IMR-90 (cell line): ENCODE measurements around the gene MCTP2. TPM values are rescaled to one million over a fixed set of nuclear protein-coding genes. Genes with fewer than 3 reads are reported as not detected.

Source experiments
- ATAC-seq: fragments of 200-7000 bp; cut with Tn5 transposase; 2 replicates; pipeline ENCODE4 v1.9.1; 2020; ENCODE audit warnings: low read depth, mild to moderate bottlenecking, moderate library complexity
- BruUV-seq: library from RNA; stranded (reverse); fragments of 400-500 nt; replicated peaks from 2 replicates; lab custom pipeline; 2021; lab: Mats Ljungman, UMichigan
- CTCF ChIA-PET: fragments of 300-600 bp; formaldehyde crosslinking; extraction: SDS; loops from one replicate; lab custom pipeline; 2021; ENCODE audit warnings: antibody characterized with exemption; lab: Yijun Ruan, JAX
- POLR2A ChIA-PET: fragments of 300-600 bp; sonication (Branson Sonifier 250); formaldehyde crosslinking; loops from one replicate; lab custom pipeline; 2022; ENCODE audit warnings: antibody characterized with exemption; ENCODE audit not compliant: unreplicated experiment; lab: Charles Lee
- DNase-seq: peaks from one replicate; pipeline ENCODE4 v3.0.0; 2013
- H2AFZ ChIP-seq: replicated peaks from 2 replicates; pipeline ENCODE3; 2013; ENCODE audit warnings: low read length, mild to moderate bottlenecking; ENCODE audit not compliant: poor library complexity
- H2AK5ac ChIP-seq: 2 replicates; pipeline ENCODE4 v1.6.1; 2013; ENCODE audit warnings: low read depth, low read length, inconsistent platforms
- H2AK9ac ChIP-seq: replicated peaks from 2 replicates; pipeline ENCODE3; 2013; ENCODE audit warnings: mild to moderate bottlenecking, low read depth, low read length, moderate library complexity; ENCODE audit not compliant: poor library complexity
- H2BK120ac ChIP-seq: 2 replicates; pipeline ENCODE4 v1.6.1; 2013; ENCODE audit warnings: low read depth, low read length, inconsistent platforms
- H2BK15ac ChIP-seq: 3 replicates; pipeline ENCODE4 v1.6.1; 2013; ENCODE audit warnings: low read depth, low read length, inconsistent platforms
- H2BK20ac ChIP-seq: 2 replicates; pipeline ENCODE4 v1.6.1; 2013; ENCODE audit warnings: low read depth, mild to moderate bottlenecking, inconsistent platforms, low read length, moderate library complexity
- H2BK5ac ChIP-seq: 2 replicates; pipeline ENCODE4 v1.6.1; 2013; ENCODE audit warnings: mild to moderate bottlenecking, low read depth, low read length, inconsistent platforms; ENCODE audit not compliant: poor library complexity, severe bottlenecking
- H3K14ac ChIP-seq: replicated peaks from 2 replicates; pipeline ENCODE4 v1.6.1; 2013; ENCODE audit warnings: low read depth, low read length, inconsistent platforms
- H3K18ac ChIP-seq: 2 replicates; pipeline ENCODE4 v1.6.1; 2013; ENCODE audit warnings: low read depth, low read length, control low read depth
- H3K23ac ChIP-seq: 2 replicates; pipeline ENCODE4 v1.6.1; 2013; ENCODE audit warnings: low read depth, low read length, inconsistent platforms
- H3K27ac ChIP-seq: 2 replicates; pipeline ENCODE4 v1.5.1; 2013; ENCODE audit warnings: mild to moderate bottlenecking, control low read depth, low read length; ENCODE audit not compliant: insufficient read depth
- H3K27me3 ChIP-seq: 2 replicates; pipeline ENCODE4 v1.6.1; 2013; ENCODE audit warnings: low read length; ENCODE audit not compliant: control insufficient read depth, insufficient read depth
- H3K36me3 ChIP-seq: 2 replicates; pipeline ENCODE4 v1.6.1; 2013; ENCODE audit warnings: low read length, mixed read lengths; ENCODE audit not compliant: control insufficient read depth, insufficient read depth
- H3K4ac ChIP-seq: 2 replicates; pipeline ENCODE4 v1.6.1; 2013; ENCODE audit warnings: low read depth, low read length, inconsistent platforms
- H3K4me1 ChIP-seq: 2 replicates; pipeline ENCODE4 v1.6.1; 2013; ENCODE audit warnings: low read length, mixed read lengths; ENCODE audit not compliant: control insufficient read depth, insufficient read depth
- H3K4me2 ChIP-seq: 2 replicates; pipeline ENCODE4 v1.6.1; 2013; ENCODE audit warnings: low read depth, mild to moderate bottlenecking, control low read depth, low read length, moderate library complexity
- H3K4me3 ChIP-seq: 2 replicates; pipeline ENCODE4 v1.5.1; 2013; ENCODE audit warnings: low read depth, mild to moderate bottlenecking, control low read depth, low read length, moderate library complexity; ENCODE audit not compliant: insufficient read depth
- H3K56ac ChIP-seq: 2 replicates; pipeline ENCODE4 v1.6.1; 2013; ENCODE audit warnings: low read length, inconsistent platforms; ENCODE audit not compliant: insufficient read depth; ENCODE audit errors: extremely low read depth
- H3K79me1 ChIP-seq, 2 experiments: 2 replicates each; pipeline ENCODE4 v1.6.1; 2013; ENCODE audit warnings: low read length in 2 of 2, inconsistent platforms in 1 of 2, low read depth in 1 of 2
- H3K9ac ChIP-seq: 2 replicates; pipeline ENCODE4 v1.6.1; 2013; ENCODE audit warnings: low read depth, low read length, control low read depth
- H3K9me1 ChIP-seq: 2 replicates; pipeline ENCODE4 v1.6.1; 2013; ENCODE audit warnings: low read length, inconsistent platforms; ENCODE audit not compliant: insufficient read depth
- H3K9me3 ChIP-seq: 2 replicates; pipeline ENCODE4 v1.6.1; 2013; ENCODE audit warnings: low read length; ENCODE audit not compliant: control insufficient read depth, insufficient read depth
- H4K20me1 ChIP-seq: 2 replicates; pipeline ENCODE4 v1.6.1; 2013; ENCODE audit warnings: low read length, inconsistent platforms; ENCODE audit not compliant: insufficient read depth
- H4K5ac ChIP-seq: 2 replicates; pipeline ENCODE4 v1.6.1; 2013; ENCODE audit warnings: mild to moderate bottlenecking, low read depth, low read length, control low read depth
- H4K8ac ChIP-seq, 2 experiments: 2 replicates each; pipeline ENCODE4 v1.6.1; 2013; ENCODE audit warnings: low read depth in 2 of 2, low read length in 2 of 2, control low read depth in 1 of 2, inconsistent platforms in 1 of 2
- H4K91ac ChIP-seq: 2 replicates; pipeline ENCODE4 v1.6.1; 2013; ENCODE audit warnings: low read depth, low read length, inconsistent platforms; ENCODE audit not compliant: insufficient read depth
- NFE2L2 ChIP-seq: fragments of 150-350 bp; IDR thresholded peaks from 2 replicates; pipeline ENCODE4 v1.6.1; 2016; ENCODE audit warnings: low read depth, mild to moderate bottlenecking, low read length
- WGBS, 2 experiments: methylation state at CpG; one replicate each; pipeline versions ENCODE4 v1.1.5 to v1.1.7; 2013; ENCODE audit warnings: missing lambda C conversion rate in 2 of 2; ENCODE audit not compliant: insufficient read length in 1 of 2; ENCODE audit errors: extremely low coverage in 2 of 2; 5-methylcytosine and 5-hydroxymethylcytosine counted together
- dilution Hi-C: fragments of 300-500 bp; cut with HindIII; formaldehyde crosslinking; loops from one replicate; pipeline ENCODE4 v1.14.3; 2018; ENCODE audit warnings: low sequenced_read_pairs; ENCODE audit not compliant: unreplicated experiment
- in situ Hi-C: fragments of 300-500 bp; cut with MboI; formaldehyde crosslinking; loops from 3 replicates; pipeline ENCODE4 v1.14.3; 2019; ENCODE audit warnings: low sequenced_read_pairs, inconsistent platforms, mixed read lengths
- intact Hi-C: fragments of 100-400 bp; cut with micrococcal nuclease; formaldehyde crosslinking; loops from 2 replicates; pipeline ENCODE4 v1.10.0; 2022
- polyA plus RNA-seq, 3 experiments: library from polyadenylated mRNA; depleted of rRNA; stranded (reverse); fragments of >200 nt; gene quantifications; 2 replicates each; pipeline ENCODE4 v1.2.3, GENCODE V29; 2012; ENCODE audit warnings: low replicate concordance in 1 of 3
- total RNA-seq: library from RNA; depleted of rRNA; stranded (reverse); fragments of >200 nt; gene quantifications from 2 replicates; pipeline ENCODE4 v1.2.3, GENCODE V29; 2012

The MCTP2 gene
- total and polyA plus RNA-seq, 2 of the 4 experiments (the other 2 are of a cell fraction): 5.1 to 9.9 TPM

DNA sequence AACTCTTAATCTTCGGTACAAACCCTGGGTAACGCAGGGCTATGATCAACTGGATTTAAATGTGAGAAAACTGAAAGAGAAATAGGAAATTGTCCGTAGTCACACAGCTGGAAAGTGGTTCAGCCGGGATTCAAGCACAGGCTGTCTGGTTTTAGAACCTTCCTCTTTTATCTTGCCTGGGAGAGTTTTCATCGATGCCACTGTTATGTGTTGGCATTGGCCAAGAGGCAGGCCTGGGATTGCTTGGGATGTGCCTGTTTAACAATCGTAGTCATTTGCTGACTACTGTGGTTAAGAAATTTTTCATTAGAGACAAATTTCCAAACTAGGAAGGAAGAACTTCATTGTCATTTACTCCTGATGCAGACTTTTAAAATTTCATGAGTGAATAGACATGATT, 4.3 kb downstream of the MCTP2 start:
- POLR2A ChIA-PET: interaction anchor here (0.7 kb wide), 1 partner anchor 135 kb away, joined by 17 read pairs; no protein-coding TSS in a partner anchor
- 96% methylated on average over 4 of the region's 6 CpGs; no CpG with 5 or more reads in 1 of the 2 experiments for WGBS, 2 experiments
- H3K9me3 ChIP-seq: no peaks in the 10 kb centered on the region
- DNase-seq: no peak
- intact Hi-C loops (no loop called here), in situ Hi-C loops (no loop called here), dilution Hi-C loops (no loop called here)
- H2AK5ac ChIP-seq: no peak overlapping the region
- BruUV-seq: no TSS peak
- H3K9ac ChIP-seq: no peak overlapping the region
- H4K8ac ChIP-seq: no peak overlapping the region
- no peak overlapping the region for H3K14ac ChIP-seq
- no peaks in the 10 kb centered on the region for H3K36me3 ChIP-seq
- no peak overlapping the region for H3K27ac ChIP-seq
- no peaks in the 10 kb centered on the region for H3K27me3 ChIP-seq
- H2BK15ac ChIP-seq: no peak overlapping the region
- H3K79me1 ChIP-seq: peaks cover 14 to 29% of the 10 kb centered on the region in 2 experiments
- peaks cover 5% of the 10 kb centered on the region for H3K4me1 ChIP-seq
- no peak overlapping the region for H4K91ac ChIP-seq
- H2BK5ac ChIP-seq: no peak overlapping the region
- H2AK9ac ChIP-seq: no peak overlapping the region
- H2BK120ac ChIP-seq: no peak overlapping the region
- ATAC-seq: no peak
- no peak overlapping the region for H3K4ac ChIP-seq
- no peak overlapping the region for H3K4me2 ChIP-seq
- no peak for TF ChIP-seq NFE2L2
- H3K56ac ChIP-seq: no peak overlapping the region
- no peak overlapping the region for H3K23ac ChIP-seq
- peaks cover 3% of the 10 kb centered on the region; the same call in 1 of the 2 replicates for H3K9me1 ChIP-seq
- CTCF ChIA-PET: no interaction called here
- H4K20me1 ChIP-seq: no peaks in the 10 kb centered on the region
- H4K5ac ChIP-seq: no peak overlapping the region
- no peak overlapping the region for H3K18ac ChIP-seq
- no peak overlapping the region for H2AFZ ChIP-seq
- no peak overlapping the region for H2BK20ac ChIP-seq
- H3K4me3 ChIP-seq: no peak overlapping the region
